Measurements from ENCODE around the gene CNBP. TPM values are rescaled to one million over a fixed set of nuclear protein-coding genes. Genes with fewer than 3 reads are reported as not detected.
"Not testable (repeated sequence)": the region's sequence is repeated elsewhere in the genome, so short reads cannot be mapped to it uniquely, and the experiment has no call there.

CNBP gene
- total RNA-seq, 3 donors from 2014 or later: 223 to 353 (median 234) TPM

DNA sequence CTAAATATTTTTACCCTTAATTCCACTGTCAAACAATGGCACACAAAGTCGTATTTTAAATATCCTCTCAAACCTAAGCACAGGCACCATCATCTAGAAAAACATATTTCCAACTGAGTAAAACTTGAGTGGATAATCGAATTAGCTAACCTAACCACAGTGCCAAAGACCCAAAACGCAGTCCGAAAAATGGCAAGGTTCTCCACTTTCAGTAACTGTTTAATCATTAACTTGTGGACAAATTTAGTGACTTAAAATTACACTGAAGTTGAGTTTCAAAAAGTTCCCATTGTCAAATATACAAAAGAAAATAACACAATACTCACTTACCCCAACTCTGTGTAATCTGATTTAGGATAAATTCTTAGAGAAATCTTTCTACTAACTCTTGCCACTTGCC, 10.0 kb downstream of the CNBP start:
- intact Hi-C loops (cut with DNase I, micrococcal nuclease): no loop called here
- Histone ChIP-seq H3K4me3 (no peak overlapping the region), H3K4me1 (ENCODE audit: low read depth) (peaks cover 28% of the 10 kb centered on the region), H3K36me3 (ENCODE audit: low read depth) (peaks cover 12% of the 10 kb centered on the region), H3K9me3 (no peaks in the 10 kb centered on the region)
- ATAC-seq (no peak), DNase-seq (no peak)
- TF ChIP-seq, protein P1, sequence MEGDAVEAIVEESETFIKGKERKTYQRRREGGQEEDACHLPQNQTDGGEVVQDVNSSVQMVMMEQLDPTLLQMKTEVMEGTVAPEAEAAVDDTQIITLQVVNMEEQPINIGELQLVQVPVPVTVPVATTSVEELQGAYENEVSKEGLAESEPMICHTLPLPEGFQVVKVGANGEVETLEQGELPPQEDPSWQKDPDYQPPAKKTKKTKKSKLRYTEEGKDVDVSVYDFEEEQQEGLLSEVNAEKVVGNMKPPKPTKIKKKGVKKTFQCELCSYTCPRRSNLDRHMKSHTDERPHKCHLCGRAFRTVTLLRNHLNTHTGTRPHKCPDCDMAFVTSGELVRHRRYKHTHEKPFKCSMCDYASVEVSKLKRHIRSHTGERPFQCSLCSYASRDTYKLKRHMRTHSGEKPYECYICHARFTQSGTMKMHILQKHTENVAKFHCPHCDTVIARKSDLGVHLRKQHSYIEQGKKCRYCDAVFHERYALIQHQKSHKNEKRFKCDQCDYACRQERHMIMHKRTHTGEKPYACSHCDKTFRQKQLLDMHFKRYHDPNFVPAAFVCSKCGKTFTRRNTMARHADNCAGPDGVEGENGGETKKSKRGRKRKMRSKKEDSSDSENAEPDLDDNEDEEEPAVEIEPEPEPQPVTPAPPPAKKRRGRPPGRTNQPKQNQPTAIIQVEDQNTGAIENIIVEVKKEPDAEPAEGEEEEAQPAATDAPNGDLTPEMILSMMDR (IDR thresholded peaks at IDR 0.05): no peak

DNA sequence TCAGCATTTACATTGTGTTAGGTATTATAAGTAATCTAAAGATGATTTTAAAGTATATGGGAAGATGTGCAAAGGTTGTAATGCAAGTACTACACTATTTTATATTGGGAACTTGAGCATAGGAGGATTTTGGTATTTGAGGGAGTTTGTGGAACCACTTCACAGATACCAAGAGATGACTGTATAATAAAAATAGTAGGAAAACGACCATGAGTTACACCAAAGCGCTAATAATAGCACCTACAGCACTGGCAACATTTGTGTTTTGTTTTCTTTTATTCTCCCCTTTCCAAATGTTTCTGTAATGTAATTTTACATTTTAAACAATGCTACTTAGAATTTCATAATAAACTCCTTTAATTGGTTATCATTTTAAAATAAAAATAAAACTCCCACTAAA, 10.5 kb downstream of the CNBP start:
- intact Hi-C loops (cut with DNase I, micrococcal nuclease): no loop called here
- Histone ChIP-seq H3K4me3 (no peak overlapping the region), H3K4me1 (ENCODE audit: low read depth) (peaks cover 23% of the 10 kb centered on the region), H3K36me3 (ENCODE audit: low read depth) (peaks cover 12% of the 10 kb centered on the region), H3K9me3 (no peaks in the 10 kb centered on the region)
- ATAC-seq (no peak), DNase-seq (no peak)
- TF ChIP-seq, protein P1 (IDR thresholded peaks at IDR 0.05): no peak

DNA sequence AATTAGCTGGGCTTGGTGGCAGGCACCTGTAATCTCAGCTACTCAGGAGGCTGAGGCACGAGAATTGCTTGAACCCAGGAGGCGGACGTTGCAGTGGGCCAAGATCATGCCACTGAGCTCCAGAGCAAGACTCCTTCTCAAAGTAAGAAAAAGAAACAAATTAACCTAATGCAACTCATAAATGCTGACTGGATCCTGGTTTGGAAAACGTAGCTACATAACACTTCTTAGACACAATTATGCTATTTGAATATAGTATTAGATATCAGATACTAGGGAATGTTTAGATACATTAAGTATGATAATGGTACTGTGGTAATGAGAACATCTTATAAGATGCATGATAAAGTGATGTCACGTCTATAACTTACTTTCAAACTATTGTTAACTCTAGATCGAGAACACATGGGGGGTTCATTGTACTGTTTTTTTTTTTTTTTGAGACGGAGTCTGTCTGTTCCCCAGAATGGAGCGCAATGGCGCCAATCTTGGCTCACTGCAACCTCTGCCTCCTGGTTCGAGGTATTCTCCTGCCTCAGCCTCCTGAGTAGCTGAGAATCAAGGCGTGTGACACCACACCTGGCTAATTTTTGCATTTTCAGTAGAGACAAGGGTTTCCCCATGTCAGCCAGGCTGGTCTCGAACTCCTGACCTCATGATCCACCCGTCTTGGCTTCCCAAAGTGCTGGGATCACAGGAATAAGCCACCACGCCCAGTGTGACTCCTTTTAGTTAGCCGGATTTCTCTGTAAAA, 16.9 kb downstream of the CNBP start:
- intact Hi-C loops (cut with DNase I, micrococcal nuclease): no loop called here

DNA sequence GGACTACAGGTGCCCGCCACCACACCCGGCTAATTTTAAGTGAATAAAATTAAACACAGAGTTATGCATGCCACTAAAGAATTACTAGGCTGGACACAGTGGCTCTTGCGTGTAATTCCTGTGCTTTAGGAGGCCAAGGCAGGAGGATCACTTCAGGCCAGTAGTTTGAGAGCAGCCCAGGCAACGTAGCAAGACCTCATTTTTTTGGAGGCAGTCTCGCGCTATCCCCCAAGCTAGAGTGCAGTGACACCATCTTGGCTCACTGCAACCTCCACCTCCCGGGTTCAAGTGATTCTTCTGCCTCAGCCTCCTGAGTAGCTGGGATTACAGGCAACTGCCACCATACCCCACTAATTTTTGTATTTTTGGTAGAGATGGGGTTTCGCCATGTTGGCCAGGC, 18.1 kb downstream of the CNBP start:
- H3K4me1 ChIP-seq (ENCODE audit: low read depth); H3K4me3 ChIP-seq; DNase-seq; ATAC-seq; intact Hi-C loops (cut with DNase I, micrococcal nuclease); H3K9me3 ChIP-seq: not testable (repeated sequence)
- peaks cover 11% of the 10 kb centered on the region for H3K36me3 ChIP-seq (ENCODE audit: low read depth)

More for the DNA sequence above, 16.9 kb downstream of the CNBP start:
- Histone ChIP-seq H3K4me3 (no peak overlapping the region), H3K36me3 (ENCODE audit: low read depth) (peaks cover 17% of the 10 kb centered on the region), H3K4me1 (ENCODE audit: low read depth) (peaks cover 5% of the 10 kb centered on the region), H3K9me3 (no peaks in the 10 kb centered on the region)
- ATAC-seq (no peak), DNase-seq (no peak)
- TF ChIP-seq, protein P1 (IDR thresholded peaks at IDR 0.05): no peak

DNA sequence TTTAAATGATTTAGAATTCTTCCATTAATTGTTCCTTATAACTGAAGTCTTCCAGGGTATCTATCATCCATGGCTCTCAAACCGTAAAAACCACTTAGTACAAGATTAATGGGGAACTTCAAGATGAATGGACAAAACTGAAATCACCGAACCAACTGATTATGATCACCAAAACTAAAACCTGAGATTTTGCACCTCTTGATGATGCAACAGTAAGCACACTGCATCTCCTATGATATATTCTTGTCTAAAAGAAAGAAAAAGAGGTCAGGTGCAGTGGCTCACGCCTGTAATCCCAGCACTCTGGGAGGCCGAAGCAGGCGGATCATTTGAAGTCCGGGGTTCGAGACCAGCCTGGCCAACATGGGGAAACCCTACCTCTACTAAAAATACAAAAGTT, 19.2 kb downstream of the CNBP start:
- peaks cover 5% of the 10 kb centered on the region for H3K36me3 ChIP-seq (ENCODE audit: low read depth)

More for the DNA sequence above, 19.2 kb downstream of the CNBP start:
- ATAC-seq (no peak), DNase-seq (no peak)
- intact Hi-C loops (cut with DNase I, micrococcal nuclease): no loop called here
- Histone ChIP-seq H3K9me3 (no peaks in the 10 kb centered on the region), H3K4me3 (no peak overlapping the region), H3K4me1 (ENCODE audit: low read depth) (peaks cover 12% of the 10 kb centered on the region)
- TF ChIP-seq, protein P1 (IDR thresholded peaks at IDR 0.05): no peak
